Body of pancreas (tissue), 4 donors: ENCODE results near the gene GVQW3. TPM values are rescaled to one million over a fixed set of nuclear protein-coding genes. Genes with fewer than 3 reads are reported as not detected.
A peak's percentile ranks its signal among the peaks of the same experiment; 100 is the strongest.

Source experiments
- ATAC-seq: fragments of 150-250 bp; one replicate; pipeline ENCODE4 v1.9.1; 2016
- DNase-seq, 4 donors: peaks; one replicate each; pipeline ENCODE4 v3.0.0-alpha.2; 2019
- H3K27ac ChIP-seq, 4 donors: fragments of 200-600 bp; sonication (generic); 1 replicate in 3 of 4; 2 replicates in 1 of 4; pipeline versions ENCODE4 v1.5.1 to v1.6.1; 2016 to 2019; ENCODE audit warnings: mild to moderate bottlenecking in 1 of 4, mixed read lengths in 1 of 4, moderate library complexity in 1 of 4
- H3K27me3 ChIP-seq, 2 donors: fragments of 200-600 bp; sonication (generic); one replicate each; pipeline ENCODE4 v1.6.0; 2016; ENCODE audit warnings: mild to moderate bottlenecking in 1 of 2
- H3K36me3 ChIP-seq, 2 donors: fragments of 200-600 bp; sonication (generic); replicated peaks in 1 of 2; 2 replicates each; pipeline ENCODE4 v1.5.1; 2016; ENCODE audit warnings: low read depth in 2 of 2; ENCODE audit not compliant: insufficient read depth in 1 of 2
- H3K4me1 ChIP-seq: fragments of 200-600 bp; sonication (generic); one replicate; pipeline ENCODE4 v1.6.0; 2016
- H3K4me3 ChIP-seq, 2 donors: fragments of 200-600 bp; sonication (generic); 1 replicate in 1 of 2; 2 replicates in 1 of 2; pipeline ENCODE4 v1.5.1; 2016 to 2019
- H3K9me3 ChIP-seq, 3 donors: fragments of 200-600 bp; sonication (generic); 1 replicate in 2 of 3; 2 replicates in 1 of 3; pipeline ENCODE4 v1.5.1; 2016
- CTCF ChIP-seq, 7 experiments: fragments of 450-650 bp in 4 of 7; fragments of 200-600 bp in 3 of 7; sonication (generic) in 3 of 7; IDR thresholded peaks; one replicate each; pipeline ENCODE4 v1.5.1; 2016 to 2019; ENCODE audit warnings: antibody characterized with exemption in 7 of 7
- POLR2A ChIP-seq, 3 donors: fragments of 450-650 bp; IDR thresholded peaks; one replicate each; pipeline ENCODE4 v1.6.1; 2016; ENCODE audit warnings: antibody characterized with exemption in 3 of 3, mild to moderate bottlenecking in 2 of 3
- WGBS, 2 donors: methylation state at CpG; one replicate each; pipeline ENCODE4 v1.1.5; 2017; 5-methylcytosine and 5-hydroxymethylcytosine counted together
- intact Hi-C: fragments of 100-400 bp; cut with DNase I; formaldehyde crosslinking; loops from one replicate; pipeline ENCODE4 v1.15.1; 2023
- total RNA-seq, 2 donors: library from RNA; depleted of rRNA; stranded (reverse); fragments of >200 nt; gene quantifications; one replicate each; pipeline ENCODE4 v1.1.0, GENCODE V29; 2016

Gene GVQW3
- total RNA-seq, 2 donors from 2014 or later = 11.2 to 16.2 TPM

GRCh38 chr11:76388408-76388807 is 7.3 kb downstream of the GVQW3 start:
- intact Hi-C loops = no loop called here
- H3K9me3 ChIP-seq = no peaks in the 10 kb centered on the region
- peaks cover 86% of the 10 kb centered on the region for H3K4me1 ChIP-seq
- no peak overlapping the region for H3K4me3 ChIP-seq
- H3K27me3 ChIP-seq = no peaks in the 10 kb centered on the region
- peak overlapping the region in 1 of 4 donors; percentile 30 for H3K27ac ChIP-seq
- DNase-seq = no peak
- WGBS, 2 donors = 32 to 33% methylated on average over 2 of the region's 2 CpGs
- no peak for ATAC-seq
- TF ChIP-seq POLR2A (IDR thresholded peaks at IDR 0.05) (no peak), CTCF (IDR thresholded peaks at IDR 0.05) (no peak)
- H3K36me3 ChIP-seq = no peaks in the 10 kb centered on the region

GRCh38 chr11:76391021-76391420 is 9.9 kb downstream of the GVQW3 start:
- peaks cover 67% of the 10 kb centered on the region for H3K4me1 ChIP-seq
- no peaks in the 10 kb centered on the region for H3K36me3 ChIP-seq
- no peak overlapping the region for H3K4me3 ChIP-seq
- intact Hi-C loops = no loop called here
- 6 to 8% methylated on average over 6 of the region's 6 CpGs for WGBS, 2 donors
- ATAC-seq (peak; percentile 90), DNase-seq (peak; percentile 74 to 86 (median 83))
- TF ChIP-seq CTCF (IDR thresholded peaks at IDR 0.05) (no peak), POLR2A (IDR thresholded peaks at IDR 0.05) (no peak)
- H3K27me3 ChIP-seq = no peaks in the 10 kb centered on the region
- no peaks in the 10 kb centered on the region for H3K9me3 ChIP-seq
- peak overlapping the region; percentile 72 to 83 (median 78) for H3K27ac ChIP-seq

GRCh38 chr11:76391811-76392475 is 10.8 kb downstream of the GVQW3 start:
- Histone ChIP-seq H3K4me1 (peaks cover 60% of the 10 kb centered on the region), H3K36me3 (no peaks in the 10 kb centered on the region), H3K27ac (peak overlapping the region; percentile 72 to 83 (median 78)), H3K27me3 (no peaks in the 10 kb centered on the region), H3K9me3 (no peaks in the 10 kb centered on the region), H3K4me3 (no peak overlapping the region)
- intact Hi-C loops = no loop called here
- DNase-seq = no peak
- TF ChIP-seq POLR2A (IDR thresholded peaks at IDR 0.05) = no peak
- TF ChIP-seq CTCF (IDR thresholded peaks at IDR 0.05) = no peak
- 25 to 27% methylated on average over 7 of the region's 7 CpGs for WGBS, 2 donors
- peak; percentile 34 for ATAC-seq

GRCh38 chr11:76392870-76393269 is 11.7 kb downstream of the GVQW3 start:
- TF ChIP-seq POLR2A (IDR thresholded peaks at IDR 0.05) = no peak
- no peak for TF ChIP-seq CTCF (IDR thresholded peaks at IDR 0.05)
- Histone ChIP-seq H3K27me3 (no peaks in the 10 kb centered on the region), H3K27ac (peak overlapping the region in 2 of 4 donors; percentile 76 to 79), H3K36me3 (no peaks in the 10 kb centered on the region), H3K4me1 (peaks cover 55% of the 10 kb centered on the region), H3K9me3 (no peaks in the 10 kb centered on the region), H3K4me3 (no peak overlapping the region)
- intact Hi-C loops = no loop called here
- no peak for DNase-seq
- WGBS, 2 donors = 85 to 98% methylated on average over 1 of the region's 1 CpG
- ATAC-seq = no peak

- intact Hi-C loops = no loop called here
- Histone ChIP-seq H3K4me3 (no peak overlapping the region), H3K4me1 (peaks cover 40% of the 10 kb centered on the region), H3K9me3 (no peaks in the 10 kb centered on the region), H3K27ac (no peak overlapping the region), H3K36me3 (no peaks in the 10 kb centered on the region), H3K27me3 (no peaks in the 10 kb centered on the region)
- DNase-seq (no peak), ATAC-seq (no peak)
- TF ChIP-seq CTCF (IDR thresholded peaks at IDR 0.05) = no peak
- TF ChIP-seq POLR2A (IDR thresholded peaks at IDR 0.05) = no peak
Observed at GRCh38 chr11:76394411-76394810, 13.3 kb downstream of the GVQW3 start.
